Measurements from ENCODE around the gene CERT1.
A peak's percentile ranks its signal among the peaks of the same experiment; 100 is the strongest.
"Not testable (repeated sequence)": the region's sequence is repeated elsewhere in the genome, so short reads cannot be mapped to it uniquely, and the experiment has no call there.

Gene CERT1

GRCh38 chr5:75348241-75348640 lies 163.2 kb downstream of the CERT1 start:
- DNase-seq (ENCODE audit: low spot score): no peak

GRCh38 chr5:75342836-75343235 lies 168.6 kb downstream of the CERT1 start:
- no peak for DNase-seq (ENCODE audit: low spot score)

DNA sequence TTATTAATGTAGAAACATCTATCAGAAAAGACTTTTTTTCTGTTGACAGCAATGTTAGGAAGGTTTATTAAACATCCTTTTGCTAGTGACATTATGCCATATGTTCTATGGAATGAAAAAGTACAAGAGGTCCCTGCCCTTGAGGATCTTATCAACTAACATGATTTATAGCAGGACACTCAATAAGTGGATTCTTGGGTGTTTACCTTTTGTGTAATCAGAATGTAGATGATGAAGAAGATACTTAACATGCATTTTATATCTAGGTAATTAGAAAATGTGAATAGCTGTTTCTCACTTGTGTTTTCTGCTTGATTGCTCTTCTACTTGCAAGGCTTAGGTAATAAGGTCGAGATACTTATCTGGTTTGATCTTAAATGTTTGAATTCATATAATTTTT lies 169.5 kb downstream of the CERT1 start:
- DNase-seq (ENCODE audit: low spot score): no peak

DNA sequence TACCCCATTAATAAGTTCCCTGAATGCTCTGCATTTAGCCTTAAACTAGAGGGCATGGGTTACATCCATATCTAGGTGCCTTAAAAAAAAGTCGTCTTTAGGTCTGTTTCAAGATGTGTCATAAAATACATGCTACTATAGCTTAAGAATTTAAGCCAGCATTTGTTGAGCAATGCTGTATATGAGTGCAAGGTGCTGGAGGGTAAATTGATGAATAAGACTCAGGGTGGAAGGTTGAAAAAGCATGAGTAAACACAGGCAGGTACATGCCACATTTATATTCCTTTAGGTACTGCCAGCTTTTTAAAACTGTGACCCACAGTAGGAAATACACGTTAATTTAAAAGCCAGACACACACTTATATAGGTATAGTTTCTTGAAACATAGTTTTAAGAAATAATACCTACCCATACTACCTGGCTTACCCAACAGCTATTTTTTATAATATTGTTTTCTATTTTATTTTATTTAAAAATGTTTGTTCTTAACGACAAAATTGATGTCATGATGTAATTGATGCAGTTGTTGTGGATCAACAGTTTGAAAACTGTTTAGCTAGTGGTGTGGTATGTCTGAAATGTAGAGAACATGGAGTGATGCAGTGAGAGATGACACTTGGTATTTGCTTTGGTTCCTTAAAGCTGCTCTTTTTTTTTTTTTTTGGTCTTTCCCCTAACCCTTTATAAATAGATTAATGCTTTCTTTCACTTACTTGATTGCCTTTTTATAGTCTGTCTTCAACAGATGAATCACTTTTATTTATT lies 170.5 kb downstream of the CERT1 start:
- no peak for DNase-seq (ENCODE audit: low spot score)

- DNase-seq (ENCODE audit: low spot score): no peak
These were observed 173.0 kb downstream of the CERT1 start for GRCh38 chr5:75338408-75338807.

- DNase-seq (ENCODE audit: low spot score): no peak
These were observed 173.9 kb downstream of the CERT1 start for GRCh38 chr5:75337366-75338021.

GRCh38 chr5:75336615-75337336 lies 174.7 kb downstream of the CERT1 start, which contains the start of gene HMGCR:
TSS of gene HMGCR (plus strand) at chr5:75337220. CDS start at chr5:75342606, 5,386 bp downstream.
- peak; percentile 67 for DNase-seq (ENCODE audit: low spot score)

DNA sequence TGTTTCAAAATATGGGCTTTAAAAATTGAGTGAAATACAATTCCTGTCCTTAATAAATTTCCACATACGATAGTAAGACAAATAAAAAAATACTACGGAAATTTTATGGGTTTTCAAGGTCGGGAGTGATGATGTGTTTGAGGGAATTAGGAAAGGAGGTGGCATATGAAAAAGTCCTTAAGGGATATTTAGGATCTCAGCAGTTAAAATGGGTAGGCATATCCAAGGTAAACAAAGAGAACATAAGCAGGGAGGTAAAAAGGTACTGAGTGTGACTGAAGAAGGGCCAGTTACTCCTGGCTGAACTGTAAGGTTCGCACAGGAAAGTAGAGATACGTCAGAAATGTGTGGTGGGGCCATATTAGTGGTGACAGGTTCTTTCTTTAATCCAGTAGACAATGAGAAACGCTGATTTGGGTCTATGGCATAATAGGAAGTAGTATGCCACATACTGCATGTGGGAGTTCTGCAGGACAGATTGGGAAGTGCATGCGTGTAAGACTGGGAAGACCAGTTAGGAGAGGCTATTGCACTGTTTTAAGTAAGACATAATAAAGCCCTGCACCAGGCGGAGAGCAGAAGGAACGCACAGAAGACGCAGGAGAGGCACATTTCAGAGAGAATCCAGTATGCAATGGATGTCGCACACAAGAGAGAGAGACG lies 175.3 kb downstream of the CERT1 start:
- DNase-seq (ENCODE audit: low spot score): peak; percentile 33

GRCh38 chr5:75335486-75335885 lies 175.9 kb downstream of the CERT1 start:
- no peak for DNase-seq (ENCODE audit: low spot score)

GRCh38 chr5:75334413-75334812 lies 177.0 kb downstream of the CERT1 start:
- not testable (repeated sequence) for DNase-seq (ENCODE audit: low spot score)

DNA sequence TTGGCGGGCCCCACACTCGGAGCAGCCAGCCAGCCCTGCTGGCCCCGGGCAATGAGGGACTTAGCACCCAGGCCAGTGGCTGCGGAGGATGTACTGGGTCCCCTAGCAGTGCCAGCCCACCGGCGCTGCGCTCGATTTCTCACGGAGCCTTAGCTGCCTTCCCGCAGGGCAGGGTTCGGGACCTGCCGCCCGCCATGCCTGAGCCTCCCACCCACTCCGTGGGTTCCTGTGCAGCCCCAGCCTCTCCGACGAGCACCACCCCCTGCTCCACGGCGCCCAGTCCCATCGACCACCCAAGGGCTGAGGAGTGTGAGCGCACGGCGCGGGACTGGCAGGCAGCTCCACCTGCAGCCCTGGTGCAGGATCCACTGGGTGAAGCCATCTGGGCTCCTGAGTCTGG lies 177.7 kb downstream of the CERT1 start:
- DNase-seq (ENCODE audit: low spot score): not testable (repeated sequence)

DNA sequence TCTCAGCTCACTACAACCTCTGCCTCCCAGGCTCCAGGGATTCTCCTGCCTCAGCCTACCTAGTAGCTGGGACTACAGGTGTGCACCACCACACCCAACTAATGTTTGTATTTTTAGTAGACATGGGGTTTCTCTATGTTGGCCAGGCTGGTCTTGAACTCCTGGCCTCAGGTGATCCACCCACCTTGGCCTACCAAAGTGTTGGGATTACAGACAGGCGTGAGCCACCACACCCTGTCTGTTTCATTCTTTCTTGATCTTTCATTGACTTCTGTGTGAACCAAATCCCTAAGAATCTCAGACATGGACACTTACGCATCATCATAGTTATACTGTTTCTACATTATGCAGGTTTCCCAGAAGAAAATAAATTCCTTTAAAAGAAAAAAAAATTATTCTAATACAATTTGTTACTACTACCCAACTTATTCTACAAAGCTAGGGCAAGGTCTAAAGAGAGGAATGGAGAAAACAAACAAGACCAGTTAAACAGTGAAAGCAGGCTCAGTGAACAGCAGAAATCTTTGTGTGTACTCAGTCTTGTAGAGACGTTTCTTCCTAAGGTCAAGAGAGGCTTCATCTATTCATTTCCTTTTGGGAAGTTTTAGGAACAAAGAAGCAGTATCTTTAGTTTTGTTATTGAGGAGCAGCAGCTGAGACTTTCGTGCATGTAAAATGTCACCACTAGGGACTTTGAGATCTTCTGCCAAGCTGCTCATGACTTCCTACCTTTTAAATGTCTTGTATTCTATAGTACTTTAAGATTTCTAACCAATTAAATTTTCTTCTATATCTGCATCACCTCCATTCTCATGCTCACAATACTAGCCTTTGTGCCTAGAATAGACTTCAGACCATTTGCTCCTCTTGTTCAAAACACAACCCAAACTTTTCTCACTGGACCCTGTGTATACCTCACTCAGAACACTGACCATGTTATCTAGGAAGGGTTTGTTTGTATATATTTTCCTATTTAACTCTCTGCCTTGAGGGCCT lies 180.0 kb downstream of the CERT1 start:
- peak; percentile 46 for DNase-seq (ENCODE audit: low spot score)

GRCh38 chr5:75330404-75330803 lies 181.0 kb downstream of the CERT1 start:
- DNase-seq (ENCODE audit: low spot score): no peak
